GM18511 (cell line): ENCODE data around the gene FAM170B.

Source experiments
- ATAC-seq: cut with Tn5 transposase; IDR thresholded peaks from one replicate; pipeline ENCODE4 v1.9.1; 2021; ENCODE audit warnings: mild to moderate bottlenecking, moderate library complexity; ENCODE audit not compliant: unreplicated experiment

Gene FAM170B

GRCh38 chr10:49133706-49134248 is at the start of gene FAM170B:
Gene FAM170B (minus strand): TSS chr10:49134021. CDS start chr10:49133918, 103 bp downstream.
- ATAC-seq: no peak

GRCh38 chr10:49182776-49183175 is 49.0 kb upstream of the FAM170B start:
- no peak for ATAC-seq

- peak; percentile 23 for ATAC-seq
Observed at GRCh38 chr10:49180444-49180860, 46.6 kb upstream of the FAM170B start.

GRCh38 chr10:49179699-49180443 is 46.0 kb upstream of the FAM170B start:
- no peak for ATAC-seq

- ATAC-seq: no peak
Observed at GRCh38 chr10:49178489-49179471, 45.0 kb upstream of the FAM170B start.

GRCh38 chr10:49177391-49178355 is 43.9 kb upstream of the FAM170B start:
- ATAC-seq: peak; percentile 82

GRCh38 chr10:49176310-49177268 is 42.8 kb upstream of the FAM170B start:
- peak; percentile 6 for ATAC-seq

GRCh38 chr10:49175587-49176309 is 41.9 kb upstream of the FAM170B start:
- no peak for ATAC-seq

GRCh38 chr10:49174926-49175500 is 41.2 kb upstream of the FAM170B start:
- no peak for ATAC-seq

GRCh38 chr10:49174261-49174925 is 40.6 kb upstream of the FAM170B start:
- no peak for ATAC-seq

GRCh38 chr10:49173853-49174252 is 40.0 kb upstream of the FAM170B start:
- ATAC-seq: no peak

GRCh38 chr10:49173201-49173772 is 39.5 kb upstream of the FAM170B start:
- ATAC-seq: no peak

GRCh38 chr10:49172777-49173132 is 38.9 kb upstream of the FAM170B start:
- ATAC-seq: no peak

- ATAC-seq: no peak
Observed at GRCh38 chr10:49172061-49172776, 38.4 kb upstream of the FAM170B start.

GRCh38 chr10:49171326-49172060 is 37.7 kb upstream of the FAM170B start:
- no peak for ATAC-seq
